Activated T-cell treated with anti-CD3 and anti-CD28 coated beads for 48 hours (primary cell): ENCODE results near the gene PTPRT.

Experiments
- DNase-seq: peaks from one replicate; pipeline ENCODE4 v3.0.0-alpha.2; 2020; ENCODE audit warnings: low read depth

Gene PTPRT

GRCh38 chr20:42974347-42974746 lies 215.4 kb downstream of the PTPRT start:
- no peak for DNase-seq

GRCh38 chr20:42972591-42972990 lies 217.1 kb downstream of the PTPRT start:
- no peak for DNase-seq

GRCh38 chr20:42968746-42969145 lies 221.0 kb downstream of the PTPRT start:
- no peak for DNase-seq

- DNase-seq: no peak
These were observed 225.9 kb downstream of the PTPRT start for GRCh38 chr20:42963796-42964195.

GRCh38 chr20:42961771-42962170 lies 227.9 kb downstream of the PTPRT start:
- DNase-seq: no peak

GRCh38 chr20:42959996-42960395 lies 229.7 kb downstream of the PTPRT start:
- no peak for DNase-seq

- no peak for DNase-seq
These were observed 231.2 kb downstream of the PTPRT start for GRCh38 chr20:42958367-42959069.

GRCh38 chr20:42957704-42958095 lies 232.0 kb downstream of the PTPRT start:
- DNase-seq: no peak

- no peak for DNase-seq
These were observed 232.5 kb downstream of the PTPRT start for GRCh38 chr20:42957018-42957703.

GRCh38 chr20:42955713-42956112 lies 234.0 kb downstream of the PTPRT start:
- DNase-seq: no peak

- DNase-seq: no peak
These were observed 234.8 kb downstream of the PTPRT start for GRCh38 chr20:42954951-42955350.

GRCh38 chr20:42949950-42950349 lies 239.8 kb downstream of the PTPRT start:
- no peak for DNase-seq

- DNase-seq: no peak
These were observed 244.3 kb downstream of the PTPRT start for GRCh38 chr20:42945234-42945994.

GRCh38 chr20:42941629-42942028 lies 248.1 kb downstream of the PTPRT start:
- DNase-seq: no peak

- DNase-seq: no peak
These were observed 251.1 kb downstream of the PTPRT start for GRCh38 chr20:42938441-42939205.

GRCh38 chr20:42936482-42936881 lies 253.2 kb downstream of the PTPRT start:
- DNase-seq: no peak

- DNase-seq: no peak
These were observed 265.5 kb downstream of the PTPRT start for GRCh38 chr20:42924215-42924614.

GRCh38 chr20:42923348-42923918 lies 266.3 kb downstream of the PTPRT start:
- DNase-seq: no peak

GRCh38 chr20:42920776-42921175 lies 268.9 kb downstream of the PTPRT start:
- DNase-seq: no peak

- no peak for DNase-seq
These were observed 270.4 kb downstream of the PTPRT start for GRCh38 chr20:42919316-42919715.

GRCh38 chr20:42915081-42915480 lies 274.6 kb downstream of the PTPRT start:
- no peak for DNase-seq

- DNase-seq: no peak
These were observed 275.4 kb downstream of the PTPRT start for GRCh38 chr20:42914302-42914701.
